Suppressor macrophage treated with lipopolysaccharide for 4 hours (primary cell): Measurements from ENCODE around the gene SLC6A15.

Source experiments
- DNase-seq: peaks from one replicate; pipeline ENCODE4 v3.0.0-alpha.2; 2020

The SLC6A15 gene

DNA sequence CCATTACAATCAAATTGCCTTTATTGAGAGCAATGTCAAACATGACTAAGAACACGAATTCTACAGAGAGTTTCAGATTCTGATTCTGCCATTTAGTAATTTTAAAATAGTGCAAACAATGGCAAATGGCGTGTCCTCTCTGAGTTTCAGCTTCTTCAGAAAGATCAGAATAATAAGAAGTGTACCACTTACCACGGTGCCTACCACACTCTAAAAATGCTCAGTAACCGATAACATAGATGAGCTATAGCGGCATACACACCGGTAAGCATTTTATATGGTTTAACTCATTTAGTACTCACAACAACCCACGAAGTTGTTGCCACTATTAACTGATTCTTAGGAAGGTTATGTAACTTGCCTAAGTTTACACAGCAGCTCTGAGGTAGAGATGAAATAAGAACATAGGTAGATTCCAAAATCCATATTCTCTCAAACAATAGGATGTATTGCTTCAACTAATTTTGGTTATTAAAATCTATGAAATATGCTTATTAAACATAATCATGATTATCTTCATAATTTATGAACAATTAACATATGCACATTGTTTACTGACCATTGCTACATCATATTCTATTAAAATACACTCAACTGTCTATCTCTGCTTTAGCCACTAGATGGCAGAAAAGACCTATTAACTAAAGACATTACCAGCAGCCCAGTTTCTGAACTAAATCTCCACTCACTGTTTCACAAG, 38.3 kb downstream of the SLC6A15 start:
- DNase-seq: peak; percentile 71

GRCh38 chr12:84862186-84862585, 50.4 kb downstream of the SLC6A15 start:
- no peak for DNase-seq

DNA sequence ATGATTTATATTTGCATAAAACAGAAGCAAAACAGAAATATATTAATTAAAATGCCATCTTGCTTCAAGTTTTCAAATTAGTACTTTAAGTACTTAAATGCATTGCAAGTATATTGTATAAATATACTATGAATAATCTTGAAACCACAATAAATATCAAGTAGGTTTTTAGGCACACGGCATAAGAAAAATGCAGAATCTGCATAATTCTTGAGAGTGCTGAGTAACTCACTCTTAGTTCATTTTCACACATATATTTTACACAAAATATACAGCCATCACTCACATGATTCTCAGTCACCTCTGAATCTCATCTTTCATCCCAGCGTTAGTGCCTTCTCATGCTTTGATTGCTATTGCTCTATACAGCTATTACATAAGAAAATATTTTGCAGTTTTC, 51.9 kb downstream of the SLC6A15 start:
- DNase-seq: no peak

- DNase-seq: no peak
Observed at GRCh38 chr12:84858796-84859195, 53.8 kb downstream of the SLC6A15 start.

DNA sequence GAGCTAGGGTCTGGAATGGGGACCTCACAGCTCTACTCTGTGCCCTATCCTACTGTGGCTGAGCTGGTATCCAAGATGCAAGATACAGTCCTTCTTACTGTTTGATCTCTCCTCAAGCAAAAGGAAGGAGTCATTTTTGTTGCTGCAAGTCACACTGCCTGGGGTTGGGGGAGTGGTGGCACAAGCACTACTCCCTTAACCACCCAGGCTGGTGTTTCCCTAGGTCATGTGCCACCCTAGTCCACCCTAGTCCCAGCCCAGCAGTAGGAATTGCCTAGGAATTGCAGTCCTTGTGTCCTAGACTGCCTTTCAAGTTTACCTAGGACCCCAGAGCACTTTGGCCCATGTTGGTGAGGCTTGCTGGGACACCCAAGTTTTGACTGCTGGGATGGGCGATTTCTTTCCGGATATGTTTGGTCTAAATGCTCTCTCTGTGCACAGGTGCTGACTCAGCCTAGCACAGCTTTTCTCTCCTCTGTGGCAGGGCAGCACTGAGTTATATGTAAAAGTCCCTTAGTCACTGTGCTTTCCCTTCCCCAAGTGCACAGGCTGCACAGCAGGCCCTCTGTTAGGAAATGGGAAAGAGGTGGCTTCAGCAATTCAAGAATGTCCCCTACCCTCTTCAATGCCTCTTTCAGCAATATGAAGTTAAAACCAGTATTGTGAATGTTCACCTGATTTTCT, 54.9 kb downstream of the SLC6A15 start:
- DNase-seq: no peak

- DNase-seq: no peak
Observed at GRCh38 chr12:84856156-84856900, 56.3 kb downstream of the SLC6A15 start.

- no peak for DNase-seq
Observed at GRCh38 chr12:84843593-84844144, 68.9 kb downstream of the SLC6A15 start.

DNA sequence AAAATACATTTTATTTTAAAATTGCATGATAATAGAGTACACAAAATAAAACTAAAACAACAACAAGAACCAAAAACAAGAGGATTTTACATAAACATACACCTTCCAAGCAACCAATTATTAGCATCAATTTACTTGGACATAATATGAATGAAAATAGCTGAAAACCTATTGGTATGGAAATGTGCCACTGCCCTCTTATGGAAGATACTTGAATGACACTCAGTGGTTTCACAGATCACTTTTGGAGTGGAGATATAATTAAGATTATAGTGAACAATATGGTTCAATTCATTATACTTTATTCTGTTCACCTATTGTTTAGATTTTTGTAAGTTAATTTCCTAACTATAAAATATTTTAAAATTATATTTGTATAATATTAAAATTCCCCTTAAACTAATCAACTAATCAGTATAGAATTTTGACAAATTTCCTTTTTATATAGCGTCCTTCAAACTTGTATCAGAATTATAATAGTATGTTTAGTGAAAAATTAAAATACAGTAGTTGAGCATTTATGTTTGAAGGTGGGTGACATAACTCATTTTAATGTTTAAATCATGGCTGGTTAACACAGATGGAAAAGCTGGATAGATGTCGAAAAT, 70.1 kb downstream of the SLC6A15 start:
- DNase-seq: peak; percentile 37

DNA sequence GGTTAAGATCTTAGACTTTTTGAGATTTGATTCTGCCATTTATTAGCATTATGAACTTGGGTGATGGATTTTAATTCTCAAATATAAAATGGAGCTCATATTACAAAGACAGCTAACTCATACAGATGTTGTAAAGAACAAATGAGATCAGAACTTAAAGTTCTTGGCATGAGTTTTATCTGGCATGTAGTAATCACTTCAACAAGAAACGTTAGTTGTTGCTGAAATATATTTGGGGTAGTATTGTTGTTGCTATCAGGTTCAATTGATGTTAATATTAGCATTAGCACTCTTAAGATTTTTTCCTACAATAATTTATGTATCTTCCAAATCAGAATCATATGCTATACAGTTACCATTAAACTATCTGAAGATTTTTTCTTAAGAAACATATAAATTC, 71.0 kb downstream of the SLC6A15 start:
- DNase-seq: no peak

GRCh38 chr12:84840356-84840755, 72.2 kb downstream of the SLC6A15 start:
- no peak for DNase-seq

GRCh38 chr12:84826925-84827324, 85.7 kb downstream of the SLC6A15 start:
- no peak for DNase-seq

DNA sequence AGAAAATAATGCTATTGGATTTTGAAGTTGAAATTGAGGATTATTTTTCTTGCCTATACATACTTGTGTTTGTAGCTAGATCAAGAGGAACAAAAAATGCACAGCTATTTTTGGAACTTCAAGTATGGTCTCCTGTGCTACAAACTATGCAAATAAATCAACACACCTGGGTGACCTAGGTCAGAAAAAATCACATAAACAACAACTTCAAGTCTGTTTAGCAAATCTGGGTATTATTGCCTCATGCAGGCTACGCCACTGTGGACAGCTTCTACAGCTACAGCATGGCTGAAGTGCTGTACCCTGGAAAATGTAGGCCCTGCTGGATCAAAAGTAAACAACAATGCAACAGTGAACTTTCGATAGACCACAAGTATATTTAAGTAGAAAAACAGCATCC, 87.5 kb downstream of the SLC6A15 start:
- no peak for DNase-seq

GRCh38 chr12:84822525-84822924, 90.1 kb downstream of the SLC6A15 start:
- no peak for DNase-seq

- DNase-seq: no peak
Observed at GRCh38 chr12:84816916-84817695, 95.5 kb downstream of the SLC6A15 start.

DNA sequence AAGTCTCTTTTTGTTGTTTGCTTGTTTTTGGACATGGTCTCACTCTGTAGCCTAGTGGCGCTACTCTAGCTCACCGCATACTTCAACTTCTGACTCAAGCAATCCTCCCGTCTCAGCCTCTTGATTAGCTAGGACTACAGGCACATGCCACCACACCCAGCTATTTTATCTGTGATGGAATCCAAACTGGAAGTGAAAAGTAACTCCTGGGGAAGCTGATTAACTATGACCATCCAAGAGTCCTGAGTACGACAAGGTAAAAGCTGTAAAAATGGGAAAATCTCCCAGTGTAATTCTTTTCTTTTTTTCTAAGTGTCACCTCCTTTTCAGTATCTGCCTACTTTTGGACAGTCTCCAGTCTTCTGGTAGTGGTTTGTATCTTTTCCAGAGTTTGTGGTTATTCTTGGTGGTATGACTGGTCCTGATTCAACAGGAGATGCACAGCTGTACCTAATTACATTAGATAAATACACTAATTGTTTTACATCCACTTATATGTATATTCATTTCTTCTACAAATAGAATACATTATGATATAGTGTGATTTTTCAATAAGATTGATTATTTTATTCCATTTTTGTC, 97.8 kb downstream of the SLC6A15 start:
- no peak for DNase-seq

DNA sequence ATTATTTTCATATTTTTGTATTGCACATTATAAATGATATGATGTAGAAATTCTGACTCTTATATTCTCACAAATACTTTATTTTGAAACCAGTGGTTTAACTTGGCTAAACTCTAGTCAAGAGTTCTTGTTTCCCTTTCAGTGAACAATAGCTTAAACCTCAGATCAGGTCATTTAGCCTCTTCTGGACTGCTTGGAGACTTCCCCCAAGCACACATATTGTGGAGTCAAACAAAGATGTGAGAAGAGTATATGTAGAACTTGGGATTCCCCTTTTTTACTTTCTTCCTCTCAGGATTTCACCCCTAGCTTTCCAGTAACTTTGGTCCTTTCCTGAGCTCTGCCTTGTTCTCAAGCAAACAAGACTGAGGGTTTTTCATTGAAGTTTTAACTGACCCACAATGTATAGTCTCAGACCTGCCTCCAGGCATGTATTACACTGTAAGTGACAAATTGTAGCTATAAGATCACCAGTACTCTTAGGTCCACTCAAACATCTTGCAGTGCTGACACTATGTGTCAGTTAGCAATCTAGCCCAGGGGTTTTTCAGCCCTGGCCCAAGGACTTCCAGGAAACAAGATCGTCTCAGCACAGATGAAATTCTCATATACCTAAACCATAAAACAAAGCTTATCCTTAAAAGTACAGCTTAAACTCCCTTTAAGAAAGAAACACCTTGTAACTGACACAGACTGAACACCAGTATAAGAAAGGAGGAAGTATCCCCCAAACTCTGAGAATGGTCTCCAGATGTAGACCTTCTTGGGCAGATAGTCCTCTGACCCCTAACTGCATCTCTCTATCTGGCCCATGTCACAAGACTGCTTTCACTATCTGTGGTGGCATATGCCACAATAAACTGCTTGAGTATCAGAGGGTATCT, 98.6 kb downstream of the SLC6A15 start:
- DNase-seq: no peak

DNA sequence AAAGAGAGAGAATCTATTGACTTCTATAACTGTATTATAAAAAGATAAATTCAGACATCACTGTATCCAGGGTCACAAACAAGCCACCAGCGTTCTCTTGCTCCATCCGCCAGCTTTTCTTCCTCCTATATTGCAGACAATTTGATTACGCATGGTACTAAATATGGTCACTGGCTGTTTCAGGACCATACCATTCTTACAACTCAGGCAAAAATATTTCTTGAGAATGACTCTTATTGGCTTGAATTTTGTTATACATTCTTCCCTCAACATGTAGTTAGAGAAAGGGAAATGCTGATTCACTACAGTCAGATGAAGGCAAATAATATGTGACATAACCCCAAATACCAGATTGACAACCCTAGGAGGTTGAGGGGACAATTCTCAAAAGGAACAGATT, 101.3 kb downstream of the SLC6A15 start:
- no peak for DNase-seq

DNA sequence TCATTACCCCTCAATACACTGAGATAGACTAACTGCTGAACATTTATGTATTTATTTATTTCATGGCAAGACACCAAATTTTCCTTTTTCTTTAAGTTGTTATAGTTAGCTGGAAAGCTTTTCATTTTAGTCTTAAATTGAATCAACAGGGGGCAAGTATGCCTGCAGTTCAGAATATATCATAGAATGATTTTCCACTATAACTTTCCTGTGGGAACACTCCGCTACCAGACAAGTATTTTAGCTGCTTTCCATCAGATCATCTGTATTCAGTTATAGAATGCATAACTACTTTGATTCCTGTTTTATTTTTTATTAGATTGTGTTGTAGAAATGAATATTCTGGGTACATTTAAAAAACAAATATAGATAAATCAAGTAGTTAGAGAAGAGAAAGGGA, 102.0 kb downstream of the SLC6A15 start:
- no peak for DNase-seq
